ENCODE measurements around the gene ITIH1. TPM values are rescaled to one million over a fixed set of nuclear protein-coding genes. Genes with fewer than 3 reads are reported as not detected.

The ITIH1 gene
- total and polyA plus RNA-seq, 2 of the 4 experiments (the other 2 are of a cell fraction) = not detected

GRCh38 chr3:52781741-52782140, 4.3 kb downstream of the ITIH1 start:
- no TSS peak for BruUV-seq (replicated peaks)
- Histone ChIP-seq H4K91ac (ENCODE audit: insufficient read depth, low read depth, low read length) (no peak overlapping the region), H4K5ac (ENCODE audit: low read depth, low read length) (no peak overlapping the region), H3K9ac (ENCODE audit: low read depth, low read length) (no peak overlapping the region), H3K27ac (ENCODE audit: insufficient read depth, low read length) (no peak overlapping the region), H3K9me3 (ENCODE audit: control insufficient read depth, insufficient read depth, low read length) (no peaks in the 10 kb centered on the region), H3K4ac (ENCODE audit: low read depth, low read length) (no peak overlapping the region), H3K9me1 (ENCODE audit: insufficient read depth, low read length) (peaks cover 4% of the 10 kb centered on the region; the same call in 1 of the 2 replicates), H3K4me3 (ENCODE audit: insufficient read depth, low read depth, low read length) (no peak overlapping the region), H4K8ac (ENCODE audit: low read depth in 2 of 2, low read length in 2 of 2) (no peak overlapping the region), H2BK20ac (ENCODE audit: low read depth, low read length) (no peak overlapping the region), H3K18ac (ENCODE audit: low read depth, low read length) (no peak overlapping the region), H3K14ac (replicated peaks; ENCODE audit: low read depth, low read length) (no peak overlapping the region), H3K4me2 (ENCODE audit: low read depth, low read length) (no peak overlapping the region), H3K4me1 (ENCODE audit: control insufficient read depth, insufficient read depth, low read length) (no peaks in the 10 kb centered on the region), H3K79me1 (ENCODE audit: low read depth in 1 of 2, low read length in 2 of 2) (no peaks in the 10 kb centered on the region), H3K23ac (ENCODE audit: low read depth, low read length) (no peak overlapping the region), H4K20me1 (ENCODE audit: insufficient read depth, low read length) (no peaks in the 10 kb centered on the region), H3K36me3 (ENCODE audit: control insufficient read depth, insufficient read depth, low read length) (no peaks in the 10 kb centered on the region), H2AFZ (replicated peaks; ENCODE audit: low read length, poor library complexity) (no peak overlapping the region), H2AK5ac (ENCODE audit: low read depth, low read length) (no peak overlapping the region), H3K27me3 (ENCODE audit: control insufficient read depth, insufficient read depth, low read length) (peaks cover 51% of the 10 kb centered on the region), H2AK9ac (replicated peaks; ENCODE audit: low read depth, low read length, poor library complexity) (no peak overlapping the region), H2BK5ac (ENCODE audit: low read depth, low read length, poor library complexity, severe bottlenecking) (no peak overlapping the region), H2BK120ac (ENCODE audit: low read depth, low read length) (no peak overlapping the region), H3K56ac (ENCODE audit: extremely low read depth, insufficient read depth, low read length) (no peak overlapping the region), H2BK15ac (ENCODE audit: low read depth, low read length) (no peak overlapping the region)
- dilution Hi-C loops (cut with HindIII; ENCODE audit: low sequenced_read_pairs, unreplicated experiment) = no loop called here
- intact Hi-C loops (cut with micrococcal nuclease) = no loop called here
- no peak for ATAC-seq (ENCODE audit: low read depth)
- DNase-seq = no peak
- in situ Hi-C loops (cut with MboI; ENCODE audit: low sequenced_read_pairs) = no loop called here
- TF ChIP-seq MAFK (IDR thresholded peaks at IDR 0.05; ENCODE audit: low read depth, low read length) (no peak), RAD21 (IDR thresholded peaks at IDR 0.05; ENCODE audit: low read length) (no peak), CHD1 (IDR thresholded peaks at IDR 0.05; ENCODE audit: low read depth, low read length) (no peak), POLR2A (IDR thresholded peaks at IDR 0.05; ENCODE audit: low read depth, low read length) (no peak), BHLHE40 (IDR thresholded peaks at IDR 0.05; ENCODE audit: low read depth, low read length) (no peak), CTCF (conservative IDR thresholded peaks at IDR 0.05; ENCODE audit: low read depth, low read length) (no peak), RFX5 (IDR thresholded peaks at IDR 0.05; ENCODE audit: low read depth, low read length) (no peak), SMC3 (IDR thresholded peaks at IDR 0.05; ENCODE audit: low read depth, low read length) (no peak), ELK1 (IDR thresholded peaks at IDR 0.05; ENCODE audit: borderline replicate concordance, low read depth, low read length) (no peak), MXI1 (IDR thresholded peaks at IDR 0.05; ENCODE audit: borderline replicate concordance, low read depth, low read length) (no peak), RCOR1 (IDR thresholded peaks at IDR 0.05; ENCODE audit: insufficient replicate concordance, low read length) (no peak), USF2 (IDR thresholded peaks at IDR 0.05; ENCODE audit: low read depth, low read length) (no peak), MAZ (IDR thresholded peaks at IDR 0.05; ENCODE audit: borderline replicate concordance, low read depth, low read length) (no peak), FOS (IDR thresholded peaks at IDR 0.05; ENCODE audit: low read depth, low read length) (no peak), NFE2L2 (IDR thresholded peaks at IDR 0.05; ENCODE audit: low read depth, low read length) (no peak), CEBPB (IDR thresholded peaks at IDR 0.05; ENCODE audit: low read depth, low read length) (no peak)
- WGBS, 2 experiments (ENCODE audit: extremely low coverage in 2 of 2, insufficient read length in 1 of 2) = 57% methylated on average over 5 of the region's 13 CpGs; no CpG with 5 or more reads in 1 of the 2 experiments
- ChIA-PET CTCF (no interaction called here), POLR2A (ENCODE audit: unreplicated experiment) (no interaction called here)

Data from IMR-90 (cell line).